Ureter (tissue), 1 donor: ENCODE results near the gene PIP4K2A. TPM values are rescaled to one million over a fixed set of nuclear protein-coding genes. Genes with fewer than 3 reads are reported as not detected.

Experiments
- DNase-seq: peaks from one replicate; pipeline ENCODE4 v3.0.0-alpha.2; 2020; ENCODE audit warnings: low spot score
- total RNA-seq: library from RNA; stranded (reverse); gene quantifications from one replicate; pipeline ENCODE4 v1.2.4, GENCODE V29; 2023
- donor health status: DM: yes; HTN: yes; CAD: no.

The PIP4K2A gene
- total RNA-seq, 1 donor from 2014 or later = 36.9 TPM

DNA sequence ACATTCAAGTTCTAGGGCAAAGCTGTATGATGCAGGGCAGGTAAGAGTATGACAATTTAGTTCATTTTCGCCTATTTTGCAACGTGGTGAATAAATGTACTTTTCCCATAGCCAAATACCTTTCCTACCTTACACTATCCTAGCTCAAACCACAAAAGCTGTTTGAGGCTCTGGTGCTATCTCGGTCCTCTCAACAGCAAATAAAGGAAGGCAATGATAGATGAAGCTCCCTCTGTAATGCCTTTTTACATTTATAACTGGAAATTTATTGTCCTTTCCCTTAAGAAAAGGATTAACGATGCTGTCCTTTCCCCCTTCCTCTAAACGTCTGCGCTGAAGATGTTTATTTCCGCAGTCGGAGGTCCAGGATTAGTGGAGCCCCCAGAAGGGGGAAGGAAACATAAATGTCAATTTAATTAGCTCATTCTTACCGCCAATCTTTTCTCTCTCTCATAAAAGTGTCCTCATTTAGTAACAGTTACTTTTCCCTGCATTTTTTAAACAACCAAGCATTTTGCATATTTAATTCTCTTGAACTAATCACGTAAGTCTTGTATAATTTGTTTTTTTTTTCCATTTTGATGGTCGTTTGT, 114.6 kb downstream of the PIP4K2A start:
- no peak for DNase-seq

- no peak for DNase-seq
Measured at GRCh38 chr10:22599048-22599561, 115.3 kb downstream of the PIP4K2A start.

GRCh38 chr10:22598478-22598877, 115.9 kb downstream of the PIP4K2A start:
- no peak for DNase-seq

- DNase-seq = no peak
Measured at GRCh38 chr10:22597138-22597537, 117.2 kb downstream of the PIP4K2A start.

DNA sequence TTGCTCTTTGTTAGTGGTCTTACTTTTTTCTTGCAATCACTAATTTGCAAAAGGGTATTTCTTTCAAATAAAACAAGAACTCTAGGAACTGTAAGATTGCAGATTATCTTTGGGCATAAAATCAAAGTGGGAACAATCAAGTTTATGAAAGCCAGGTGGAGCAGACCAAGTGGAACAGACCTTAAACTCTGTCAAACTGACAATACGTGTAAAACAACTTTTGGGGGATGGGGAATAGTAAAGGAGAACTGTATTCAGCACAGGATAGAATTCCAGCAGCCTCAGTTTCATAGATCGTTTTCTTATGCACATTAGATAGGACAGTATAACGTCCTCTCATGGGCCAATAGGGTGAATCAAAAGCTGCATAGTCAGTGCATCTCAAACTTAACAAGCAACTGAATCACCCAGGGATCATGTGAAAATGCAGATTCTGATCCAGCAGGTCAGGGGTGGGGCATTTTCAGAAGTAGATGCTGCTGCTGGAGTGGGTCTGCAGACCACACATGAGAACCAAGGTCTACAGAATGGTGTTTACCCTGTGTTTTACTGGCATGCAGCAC, 120.7 kb downstream of the PIP4K2A start:
- no peak for DNase-seq

- no peak for DNase-seq
Measured at GRCh38 chr10:22593026-22593425, 121.4 kb downstream of the PIP4K2A start.

DNA sequence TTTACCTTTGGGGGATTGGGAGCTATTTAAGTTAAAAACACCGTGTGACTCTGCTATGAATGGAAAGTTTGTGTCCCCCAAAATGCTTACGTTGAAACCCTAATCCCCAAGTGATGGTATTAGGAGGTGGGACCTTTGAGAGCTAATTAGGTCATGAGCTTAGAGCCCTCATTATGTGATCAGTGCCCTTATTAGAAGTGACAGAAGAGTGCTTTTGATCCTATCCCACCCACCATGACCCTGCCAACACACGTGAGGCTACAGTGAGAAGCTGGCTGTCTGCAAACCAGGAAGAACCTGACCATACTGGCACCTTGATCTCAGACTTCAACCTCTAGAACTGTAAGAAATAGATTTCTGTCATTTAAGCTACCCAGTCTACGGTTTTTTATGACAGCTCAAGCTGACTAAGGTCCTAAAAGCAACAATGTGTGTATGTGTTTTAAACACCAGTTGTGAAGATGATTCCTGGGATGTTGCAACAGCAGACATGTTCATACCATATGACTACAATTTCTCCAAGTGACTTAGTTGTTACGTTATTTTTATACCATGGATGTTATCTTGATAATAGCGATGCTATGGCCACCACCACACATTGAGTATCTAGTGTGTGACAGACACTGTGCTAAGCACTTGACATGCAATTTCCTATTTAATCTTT, 124.4 kb downstream of the PIP4K2A start:
- DNase-seq = no peak

- DNase-seq = no peak
Measured at GRCh38 chr10:22588462-22588861, 125.9 kb downstream of the PIP4K2A start.

- DNase-seq = no peak
Measured at GRCh38 chr10:22583683-22584082, 130.7 kb downstream of the PIP4K2A start.

DNA sequence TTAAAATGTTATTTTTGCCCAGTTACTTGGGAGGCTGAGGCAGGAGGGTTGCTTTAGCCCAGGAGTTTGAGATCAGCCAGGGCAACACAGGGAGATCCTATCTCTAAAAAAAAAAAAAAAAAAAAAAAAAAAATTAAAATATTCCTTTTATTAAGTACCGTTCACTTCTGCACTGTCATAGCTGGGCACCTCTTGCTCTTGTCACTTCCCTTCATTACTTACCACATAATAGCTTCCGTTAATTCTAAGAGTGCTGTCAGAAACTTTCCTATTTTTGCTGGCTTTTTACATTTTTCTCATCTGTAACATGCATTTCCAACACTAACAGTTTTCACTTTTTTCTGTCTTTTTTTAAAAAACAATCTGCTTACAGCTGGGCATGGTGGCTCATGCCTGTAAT, 132.9 kb downstream of the PIP4K2A start:
- DNase-seq = no peak

GRCh38 chr10:22580711-22581110, 133.7 kb downstream of the PIP4K2A start:
- no peak for DNase-seq

GRCh38 chr10:22579826-22580225, 134.6 kb downstream of the PIP4K2A start:
- DNase-seq = no peak

GRCh38 chr10:22573820-22574569, 140.4 kb downstream of the PIP4K2A start:
- no peak for DNase-seq

DNA sequence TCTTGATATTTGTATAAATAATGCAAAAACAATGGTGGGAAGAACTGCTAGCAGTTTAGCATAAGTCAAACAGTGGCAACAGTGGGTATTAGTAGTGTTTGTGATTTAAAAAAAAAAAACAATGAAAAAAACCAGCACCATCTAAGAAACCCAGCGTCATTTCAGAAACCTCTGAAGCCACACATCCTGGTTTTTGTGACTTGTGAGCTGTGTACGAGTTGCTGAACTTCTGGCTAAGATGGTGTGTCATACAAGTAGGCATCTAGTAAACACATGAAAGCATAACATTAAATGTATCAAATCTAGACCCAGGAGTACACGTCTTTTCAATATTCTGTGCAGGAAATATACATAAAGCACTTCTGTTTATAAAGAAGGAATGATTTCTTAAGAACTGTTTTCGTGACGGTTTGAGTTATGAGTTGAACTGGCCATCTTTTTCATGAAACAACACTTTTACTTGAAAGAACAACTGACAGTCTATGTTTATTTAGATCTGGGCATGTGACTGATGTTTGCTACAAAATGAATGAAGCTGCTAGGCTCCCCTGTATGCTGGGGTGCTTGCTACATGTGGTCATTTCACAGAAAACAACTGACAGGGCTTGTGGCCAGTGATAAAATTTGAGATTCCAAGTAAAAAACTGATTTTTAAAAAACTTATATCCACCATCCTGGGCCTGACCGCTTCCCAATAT, 143.5 kb downstream of the PIP4K2A start:
- DNase-seq = no peak

DNA sequence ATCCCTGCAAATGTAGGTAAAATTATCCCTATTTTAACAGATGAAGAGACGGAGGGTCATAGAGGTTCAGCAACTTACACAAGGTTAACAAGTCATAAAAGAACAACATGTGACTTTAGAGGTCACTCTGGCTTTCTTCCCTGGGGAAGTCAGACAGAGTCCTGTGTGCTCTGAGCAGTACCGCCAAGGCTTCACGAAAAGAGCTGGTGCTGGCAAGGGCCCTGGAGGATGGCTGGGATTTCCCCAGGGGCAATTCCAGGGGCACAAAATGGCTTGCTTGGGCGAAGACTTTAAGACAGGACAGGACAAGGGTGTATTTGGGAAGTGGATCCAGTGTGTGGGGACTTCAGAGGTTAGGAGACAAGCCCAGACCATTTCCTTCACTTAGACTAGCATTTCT, 144.1 kb downstream of the PIP4K2A start:
- no peak for DNase-seq

- no peak for DNase-seq
Measured at GRCh38 chr10:22568928-22569327, 145.4 kb downstream of the PIP4K2A start.

DNA sequence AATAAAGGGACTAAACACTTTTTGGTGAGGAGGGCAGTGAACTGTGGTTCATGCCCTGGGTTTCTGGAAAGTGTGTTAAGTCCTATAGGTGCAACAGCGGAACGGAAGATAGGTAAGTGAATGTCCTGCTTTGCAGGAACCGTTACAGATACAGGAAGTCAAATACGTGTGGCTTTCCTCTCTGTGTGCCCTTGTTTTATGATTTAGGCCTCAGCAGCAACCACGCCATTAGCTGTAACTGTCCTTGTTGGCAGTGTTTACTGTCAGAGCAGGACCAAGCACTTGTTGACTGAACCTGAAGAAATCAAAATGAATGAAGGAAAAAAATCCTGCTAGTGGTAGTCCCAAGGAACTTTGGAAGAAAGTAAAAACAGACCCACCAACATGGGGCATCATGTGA, 150.3 kb downstream of the PIP4K2A start:
- DNase-seq = no peak

GRCh38 chr10:22561909-22562308, 152.5 kb downstream of the PIP4K2A start:
- DNase-seq = no peak

GRCh38 chr10:22560913-22561239, 153.5 kb downstream of the PIP4K2A start:
- no peak for DNase-seq

DNA sequence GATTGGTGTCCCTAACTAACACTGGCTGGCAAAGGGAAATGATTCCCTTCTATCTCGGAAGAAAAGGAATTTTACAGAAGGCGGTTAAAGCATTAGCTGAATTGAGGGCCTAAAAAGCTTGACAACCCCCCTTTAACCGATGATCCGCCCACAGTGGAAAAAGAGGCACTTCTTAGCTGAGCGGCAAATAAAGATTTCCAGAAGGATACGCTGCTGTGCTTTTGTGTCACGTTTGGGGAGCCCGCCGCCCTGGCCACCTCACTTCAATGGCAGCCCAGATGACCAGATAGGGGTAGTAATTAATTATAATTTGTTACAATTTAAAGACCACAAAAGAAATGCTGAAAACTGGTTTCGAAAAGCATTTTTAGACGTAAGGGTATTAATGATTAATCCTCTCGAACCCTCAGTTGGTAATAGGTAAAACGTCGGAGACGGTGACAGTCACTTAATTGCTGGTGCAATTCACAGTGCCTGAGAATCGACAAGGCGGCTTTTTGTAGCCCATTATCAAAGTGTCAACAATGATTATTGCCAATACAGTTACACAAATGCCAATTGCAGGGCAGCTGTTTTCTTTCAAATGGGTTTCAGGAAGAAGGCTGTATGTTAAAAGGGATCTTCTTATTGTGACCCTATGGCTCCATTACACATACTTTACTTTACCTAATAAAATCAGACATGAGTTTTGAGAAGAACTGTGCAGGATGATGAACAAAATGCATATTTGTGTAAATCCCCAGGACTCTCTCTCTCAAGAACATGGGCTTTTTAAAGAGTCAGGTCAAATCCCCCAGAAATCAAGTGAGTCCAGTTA, 154.1 kb downstream of the PIP4K2A start:
- no peak for DNase-seq

- no peak for DNase-seq
Measured at GRCh38 chr10:22557321-22557720, 157.1 kb downstream of the PIP4K2A start.
